Keratinocyte (primary cell): ENCODE data around the gene MIF.

Experiments used
- CTCF ChIP-seq, 3 experiments: IDR thresholded peaks in 1 of 3; conservative IDR thresholded peaks in 1 of 3; optimal IDR thresholded peaks in 1 of 3; 2 replicates in 2 of 3; 3 replicates in 1 of 3; pipeline versions ENCODE3 to v1.5.1; 2011; ENCODE audit warnings: low read length in 3 of 3, mild to moderate bottlenecking in 3 of 3, moderate library complexity in 2 of 3, control low read depth in 1 of 3, inconsistent platforms in 1 of 3; ENCODE audit not compliant: insufficient read depth in 2 of 3; ENCODE audit errors: extremely low read depth in 1 of 3
- EZH2 ChIP-seq: IDR thresholded peaks from one replicate; pipeline ENCODE4 v1.6.1; 2012; ENCODE audit warnings: inconsistent platforms, mild to moderate bottlenecking, low read length, moderate library complexity

GRCh38 chr22:23878219-23878618 lies 16.0 kb upstream of the MIF start:
- TF ChIP-seq CTCF (optimal IDR thresholded peaks at IDR 0.05 in 1 of 3, IDR thresholded peaks at IDR 0.05 in 1 of 3, conservative IDR thresholded peaks at IDR 0.05 in 1 of 3; ENCODE audit: extremely low read depth in 1 of 3, insufficient read depth in 2 of 3, low read length in 3 of 3) (no peak), EZH2 (no peak)
